ENCODE measurements around the gene VPS25.

- TF ChIP-seq, protein P1, sequence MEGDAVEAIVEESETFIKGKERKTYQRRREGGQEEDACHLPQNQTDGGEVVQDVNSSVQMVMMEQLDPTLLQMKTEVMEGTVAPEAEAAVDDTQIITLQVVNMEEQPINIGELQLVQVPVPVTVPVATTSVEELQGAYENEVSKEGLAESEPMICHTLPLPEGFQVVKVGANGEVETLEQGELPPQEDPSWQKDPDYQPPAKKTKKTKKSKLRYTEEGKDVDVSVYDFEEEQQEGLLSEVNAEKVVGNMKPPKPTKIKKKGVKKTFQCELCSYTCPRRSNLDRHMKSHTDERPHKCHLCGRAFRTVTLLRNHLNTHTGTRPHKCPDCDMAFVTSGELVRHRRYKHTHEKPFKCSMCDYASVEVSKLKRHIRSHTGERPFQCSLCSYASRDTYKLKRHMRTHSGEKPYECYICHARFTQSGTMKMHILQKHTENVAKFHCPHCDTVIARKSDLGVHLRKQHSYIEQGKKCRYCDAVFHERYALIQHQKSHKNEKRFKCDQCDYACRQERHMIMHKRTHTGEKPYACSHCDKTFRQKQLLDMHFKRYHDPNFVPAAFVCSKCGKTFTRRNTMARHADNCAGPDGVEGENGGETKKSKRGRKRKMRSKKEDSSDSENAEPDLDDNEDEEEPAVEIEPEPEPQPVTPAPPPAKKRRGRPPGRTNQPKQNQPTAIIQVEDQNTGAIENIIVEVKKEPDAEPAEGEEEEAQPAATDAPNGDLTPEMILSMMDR (IDR thresholded peaks at IDR 0.05; ENCODE audit: borderline replicate concordance, extremely low read depth, low read length, poor library complexity, severe bottlenecking), result no peak
- TF ChIP-seq EZH2 (IDR thresholded peaks at IDR 0.05; ENCODE audit: borderline replicate concordance, low read depth, low read length, severe bottlenecking), result no peak
These were observed 36.0 kb downstream of the VPS25 start for GRCh38 chr17:42809250-42809649.

Measured in DND-41 (cell line).